ENCODE measurements around the gene TYSND1.
A peak's percentile ranks its signal among the peaks of the same experiment; 100 is the strongest.
"Not testable (repeated sequence)": the region's sequence is repeated elsewhere in the genome, so short reads cannot be mapped to it uniquely, and the experiment has no call there.

Gene TYSND1

GRCh38 chr10:70132098-70133029 is 14.1 kb downstream of the TYSND1 start, which contains the start of gene AIFM2:
Gene AIFM2 (minus strand): TSS chr10:70132825. CDS start chr10:70124084, 8,741 bp downstream.
- peak in 1 of 2 donors; percentile 44 for DNase-seq

- no peak for DNase-seq
These were observed 15.0 kb downstream of the TYSND1 start for GRCh38 chr10:70131560-70131937.

GRCh38 chr10:70130878-70131559 is 15.5 kb downstream of the TYSND1 start:
- no peak for DNase-seq

- DNase-seq: no peak
These were observed 19.7 kb downstream of the TYSND1 start for GRCh38 chr10:70126700-70127395.

GRCh38 chr10:70125918-70126552 is 20.5 kb downstream of the TYSND1 start:
- no peak for DNase-seq

GRCh38 chr10:70124918-70125317 is 21.6 kb downstream of the TYSND1 start:
- DNase-seq: no peak

- DNase-seq: no peak
These were observed 22.1 kb downstream of the TYSND1 start for GRCh38 chr10:70124415-70124814.

- no peak for DNase-seq
These were observed 22.7 kb downstream of the TYSND1 start for GRCh38 chr10:70123817-70124216.

GRCh38 chr10:70123166-70123565 is 23.3 kb downstream of the TYSND1 start:
- DNase-seq: not testable (repeated sequence)

GRCh38 chr10:70122742-70123141 is 23.8 kb downstream of the TYSND1 start:
- no peak for DNase-seq

GRCh38 chr10:70121281-70121949 is 25.1 kb downstream of the TYSND1 start:
- no peak for DNase-seq

GRCh38 chr10:70120417-70120816 is 26.1 kb downstream of the TYSND1 start:
- DNase-seq: no peak

- no peak for DNase-seq
These were observed 26.9 kb downstream of the TYSND1 start for GRCh38 chr10:70119623-70120022.

GRCh38 chr10:70119197-70119596 is 27.3 kb downstream of the TYSND1 start:
- DNase-seq: no peak

GRCh38 chr10:70118196-70118595 is 28.3 kb downstream of the TYSND1 start:
- DNase-seq: no peak

GRCh38 chr10:70117646-70118045 is 28.9 kb downstream of the TYSND1 start:
- DNase-seq: no peak

GRCh38 chr10:70115948-70116682 is 30.4 kb downstream of the TYSND1 start:
- DNase-seq: peak; percentile 29 to 69

GRCh38 chr10:70114902-70115301 is 31.6 kb downstream of the TYSND1 start:
- no peak for DNase-seq

GRCh38 chr10:70112071-70112470 is 34.4 kb downstream of the TYSND1 start:
- DNase-seq: no peak

GRCh38 chr10:70111496-70111895 is 35.0 kb downstream of the TYSND1 start:
- no peak for DNase-seq

GRCh38 chr10:70109064-70109729 is 37.3 kb downstream of the TYSND1 start:
- no peak for DNase-seq

Data from CD4-positive, alpha-beta T cell treated with Interferon alpha-2 for 1 hour (primary cell).